Right lobe of liver (tissue), 6 donors: ENCODE measurements around the gene TRIM73. TPM values are rescaled to one million over a fixed set of nuclear protein-coding genes. Genes with fewer than 3 reads are reported as not detected.
"Not testable (repeated sequence)": the region's sequence is repeated elsewhere in the genome, so short reads cannot be mapped to it uniquely, and the experiment has no call there.

ENCODE experiments used
- ATAC-seq, 4 donors: fragments of 200-7000 bp; cut with Tn5 transposase; one replicate each; pipeline ENCODE4 v1.9.1; 2020; ENCODE audit warnings: mild to moderate bottlenecking in 4 of 4, moderate library complexity in 4 of 4
- DNase-seq, 3 donors: peaks; one replicate each; pipeline ENCODE4 v3.0.0-alpha.2; 2020
- H3K27ac ChIP-seq, 3 donors: fragments of 200-600 bp; one replicate each; pipeline ENCODE4 v1.8.0; 2022
- H3K27me3 ChIP-seq, 2 donors: fragments of 200-600 bp; one replicate each; pipeline ENCODE4 v1.8.0; 2022
- H3K36me3 ChIP-seq, 4 donors: fragments of 200-600 bp; sonication (generic) in 1 of 4; one replicate each; pipeline versions ENCODE4 v1.5.1 to v1.8.0; 2017 to 2022; ENCODE audit warnings: control low read depth in 1 of 4
- H3K4me1 ChIP-seq, 4 donors: fragments of 200-600 bp; sonication (generic) in 1 of 4; one replicate each; pipeline versions ENCODE4 v1.5.1 to v1.8.0; 2017 to 2022; ENCODE audit warnings: control low read depth in 1 of 4
- H3K4me3 ChIP-seq, 3 donors: fragments of 200-600 bp; one replicate each; pipeline ENCODE4 v1.8.0; 2022
- H3K9me3 ChIP-seq, 4 donors: fragments of 200-600 bp; sonication (generic) in 1 of 4; one replicate each; pipeline versions ENCODE4 v1.5.1 to v1.8.0; 2017 to 2022; ENCODE audit warnings: control low read depth in 1 of 4
- POLR2A ChIP-seq: fragments of 450-650 bp; IDR thresholded peaks from one replicate; pipeline ENCODE4 v1.6.1; 2017; ENCODE audit warnings: antibody characterized with exemption, mild to moderate bottlenecking
- WGBS: methylation state at CpG from one replicate; pipeline ENCODE4 v1.1.6; 2018; ENCODE audit warnings: low coverage, low lambda C conversion rate; ENCODE audit not compliant: insufficient coverage; ENCODE audit errors: missing lambda C conversion rate; 5-methylcytosine and 5-hydroxymethylcytosine counted together
- intact Hi-C, 2 donors: fragments of 100-400 bp; cut with DNase I; formaldehyde crosslinking; loops; one replicate each; pipeline versions ENCODE4 v1.11.2 to v1.14.1; 2022
- small RNA-seq, 2 experiments: library from RNA; depleted of rRNA; stranded (forward); fragments of <200 nt; gene quantifications; one replicate each; pipeline ENCODE3, GENCODE V24; 2016
- total RNA-seq, 6 experiments: library from RNA; depleted of rRNA in 2 of 6; stranded (reverse); fragments of >200 nt in 2 of 6; fragmentation: NEBNext Ultra II Directional in 3 of 6; extraction: Animal tissue kit (Norgen Biotek cat#: 25700) in 3 of 6; gene quantifications; one replicate each; pipeline versions ENCODE4 v1.1.0 to v1.2.4, GENCODE V29; 2016 to 2023
- TF ChIP-seq, protein P1 (sequence below), 4 donors: fragments of 200-600 bp in 3 of 4; fragments of 450-650 bp in 1 of 4; IDR thresholded peaks; one replicate each; pipeline versions ENCODE4 v1.5.1 to v1.8.0; 2016 to 2022; ENCODE audit warnings: antibody characterized with exemption in 4 of 4, mild to moderate bottlenecking in 2 of 4
- donor health status: DM: no; HTN: yes; CAD: no.
- donor health status: DM: no; HTN: no; CAD: no.
- donor health status: DM: no; HTN: no; CAD: no.
- donor health status: DM: no; HTN: yes; CAD: no.
- donor health status: DM: no; HTN: yes; CAD: no.

TRIM73 gene
- total RNA-seq, 6 experiments from 2014 or later = 0.31 to 4.7 (median 2.6) TPM

DNA sequence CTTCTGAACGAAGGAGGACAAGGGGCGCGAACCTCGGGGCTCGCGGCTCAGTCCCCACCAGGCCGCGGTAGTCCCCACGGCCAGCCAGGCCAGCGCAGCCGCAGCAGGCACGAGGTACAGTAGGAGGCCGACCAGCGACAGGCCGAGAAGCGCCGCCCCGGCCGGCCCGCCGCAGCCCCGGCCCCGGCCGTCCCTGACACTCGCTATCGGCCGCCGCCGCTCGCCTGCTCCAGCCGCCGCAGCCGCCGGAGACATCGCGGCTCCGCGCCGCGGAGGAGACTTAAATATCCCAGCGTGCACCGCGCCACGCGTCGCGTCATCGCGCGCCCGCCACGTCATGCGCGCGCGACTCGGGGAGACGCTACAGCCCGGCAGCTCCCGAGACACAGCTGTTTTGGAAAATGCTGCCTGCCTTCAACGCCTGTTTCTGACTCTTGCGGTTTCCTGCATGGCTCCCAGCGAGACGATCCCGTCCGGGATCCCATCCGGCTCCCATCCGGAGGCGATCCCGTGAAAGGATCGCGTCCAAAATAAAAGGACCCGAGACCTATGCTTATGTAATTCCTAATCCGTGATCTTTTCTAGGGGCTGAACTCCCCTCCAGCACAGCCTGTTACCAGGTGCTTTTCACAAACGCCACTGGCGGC lies 47.2 kb downstream of the TRIM73 start:
- ATAC-seq = peak; percentile 96 to 98 (median 97)
- TF ChIP-seq POLR2A = peak; percentile 63
- 0% methylated on average over 2 of the region's 76 CpGs for WGBS
- H3K4me1 ChIP-seq, intact Hi-C loops, H3K9me3 ChIP-seq, DNase-seq, H3K27me3 ChIP-seq: not testable (repeated sequence)
- peak overlapping the region; percentile 48 to 66 (median 61) for H3K4me3 ChIP-seq
- H3K27ac ChIP-seq = peak overlapping the region; percentile 43 to 84 (median 72)
- peaks cover 8 to 31% (median 13%) of the 10 kb centered on the region in 4 donors for H3K36me3 ChIP-seq

DNA sequence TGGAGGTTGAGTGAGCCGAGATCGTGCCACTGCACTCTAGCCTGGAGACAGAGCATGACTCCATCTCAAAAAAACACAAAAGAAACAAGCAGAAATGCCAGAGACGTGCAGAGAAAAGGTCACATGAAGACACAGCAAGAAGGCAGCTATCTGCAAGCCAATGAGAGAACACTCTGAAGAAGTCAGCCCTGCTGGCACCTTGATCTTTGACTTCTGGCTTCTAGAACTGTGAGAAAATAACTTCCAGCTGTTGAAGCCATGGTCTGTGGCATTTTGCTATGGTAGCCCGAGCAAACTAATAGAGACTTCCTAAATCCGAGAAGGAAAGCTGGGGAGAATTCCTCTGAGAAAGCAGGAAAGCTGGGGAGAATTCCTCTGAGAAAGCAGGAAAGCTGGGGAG lies 54.5 kb downstream of the TRIM73 start:
- H3K4me3 ChIP-seq, H3K9me3 ChIP-seq, H3K4me1 ChIP-seq, H3K36me3 ChIP-seq, ATAC-seq, H3K27ac ChIP-seq, H3K27me3 ChIP-seq, intact Hi-C loops, DNase-seq: not testable (repeated sequence)
- WGBS = no CpG with 5 or more reads among the region's 5 CpGs

DNA sequence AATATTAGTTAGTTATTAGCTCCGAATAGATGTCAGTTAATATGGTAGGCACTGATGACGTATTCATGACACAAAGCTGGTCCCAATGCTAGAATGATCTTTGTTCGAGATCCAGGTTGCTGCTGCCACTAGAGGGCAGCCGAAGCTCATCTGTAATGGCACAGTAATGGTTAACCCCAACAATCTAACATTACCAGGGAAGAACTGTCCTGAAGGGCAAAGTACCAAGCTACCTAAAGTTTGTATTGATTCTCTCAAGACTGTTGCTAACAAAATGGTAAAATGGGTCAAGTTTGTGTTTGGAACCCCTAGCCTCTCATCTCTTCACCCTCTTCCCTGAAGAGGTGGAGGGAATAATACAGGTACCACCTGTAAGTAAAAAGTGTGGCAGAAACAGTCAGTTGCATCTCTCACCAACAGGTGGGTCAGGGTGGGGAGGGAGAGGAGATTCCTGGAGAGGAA lies 57.1 kb downstream of the TRIM73 start:
- H3K9me3 ChIP-seq, H3K27me3 ChIP-seq, DNase-seq, intact Hi-C loops, H3K36me3 ChIP-seq, H3K4me1 ChIP-seq, H3K4me3 ChIP-seq: not testable (repeated sequence)
- peak overlapping the region in 2 of 3 donors; percentile 67 to 72 for H3K27ac ChIP-seq
- TF ChIP-seq, protein P1, sequence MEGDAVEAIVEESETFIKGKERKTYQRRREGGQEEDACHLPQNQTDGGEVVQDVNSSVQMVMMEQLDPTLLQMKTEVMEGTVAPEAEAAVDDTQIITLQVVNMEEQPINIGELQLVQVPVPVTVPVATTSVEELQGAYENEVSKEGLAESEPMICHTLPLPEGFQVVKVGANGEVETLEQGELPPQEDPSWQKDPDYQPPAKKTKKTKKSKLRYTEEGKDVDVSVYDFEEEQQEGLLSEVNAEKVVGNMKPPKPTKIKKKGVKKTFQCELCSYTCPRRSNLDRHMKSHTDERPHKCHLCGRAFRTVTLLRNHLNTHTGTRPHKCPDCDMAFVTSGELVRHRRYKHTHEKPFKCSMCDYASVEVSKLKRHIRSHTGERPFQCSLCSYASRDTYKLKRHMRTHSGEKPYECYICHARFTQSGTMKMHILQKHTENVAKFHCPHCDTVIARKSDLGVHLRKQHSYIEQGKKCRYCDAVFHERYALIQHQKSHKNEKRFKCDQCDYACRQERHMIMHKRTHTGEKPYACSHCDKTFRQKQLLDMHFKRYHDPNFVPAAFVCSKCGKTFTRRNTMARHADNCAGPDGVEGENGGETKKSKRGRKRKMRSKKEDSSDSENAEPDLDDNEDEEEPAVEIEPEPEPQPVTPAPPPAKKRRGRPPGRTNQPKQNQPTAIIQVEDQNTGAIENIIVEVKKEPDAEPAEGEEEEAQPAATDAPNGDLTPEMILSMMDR (IDR thresholded peaks at IDR 0.05) = peak; percentile 7 to 51 (median 46)
- WGBS = 2% methylated on average over 4 of the region's 4 CpGs
- ATAC-seq = peak; percentile 95 to 97 (median 96)

Small RNAs within 50 kb of the gene (small RNA-seq; reads per million reads assigned to genes)
- gene RF00019 = 0 reads per million in 2 experiments

Other genes starting within 250 kb of the TRIM73 start
- 10 to 100 TPM; 12.2 to 21.0 (median 17.0) TPM for gene POM121C, start 90.7 kb downstream of the TRIM73 start, total RNA-seq
- gene SPDYE5, start 96.7 kb downstream of the TRIM73 start, total RNA-seq = not detected